ENCODE measurements around the gene HELQ.
A peak's percentile ranks its signal among the peaks of the same experiment; 100 is the strongest.

Gene HELQ

DNA sequence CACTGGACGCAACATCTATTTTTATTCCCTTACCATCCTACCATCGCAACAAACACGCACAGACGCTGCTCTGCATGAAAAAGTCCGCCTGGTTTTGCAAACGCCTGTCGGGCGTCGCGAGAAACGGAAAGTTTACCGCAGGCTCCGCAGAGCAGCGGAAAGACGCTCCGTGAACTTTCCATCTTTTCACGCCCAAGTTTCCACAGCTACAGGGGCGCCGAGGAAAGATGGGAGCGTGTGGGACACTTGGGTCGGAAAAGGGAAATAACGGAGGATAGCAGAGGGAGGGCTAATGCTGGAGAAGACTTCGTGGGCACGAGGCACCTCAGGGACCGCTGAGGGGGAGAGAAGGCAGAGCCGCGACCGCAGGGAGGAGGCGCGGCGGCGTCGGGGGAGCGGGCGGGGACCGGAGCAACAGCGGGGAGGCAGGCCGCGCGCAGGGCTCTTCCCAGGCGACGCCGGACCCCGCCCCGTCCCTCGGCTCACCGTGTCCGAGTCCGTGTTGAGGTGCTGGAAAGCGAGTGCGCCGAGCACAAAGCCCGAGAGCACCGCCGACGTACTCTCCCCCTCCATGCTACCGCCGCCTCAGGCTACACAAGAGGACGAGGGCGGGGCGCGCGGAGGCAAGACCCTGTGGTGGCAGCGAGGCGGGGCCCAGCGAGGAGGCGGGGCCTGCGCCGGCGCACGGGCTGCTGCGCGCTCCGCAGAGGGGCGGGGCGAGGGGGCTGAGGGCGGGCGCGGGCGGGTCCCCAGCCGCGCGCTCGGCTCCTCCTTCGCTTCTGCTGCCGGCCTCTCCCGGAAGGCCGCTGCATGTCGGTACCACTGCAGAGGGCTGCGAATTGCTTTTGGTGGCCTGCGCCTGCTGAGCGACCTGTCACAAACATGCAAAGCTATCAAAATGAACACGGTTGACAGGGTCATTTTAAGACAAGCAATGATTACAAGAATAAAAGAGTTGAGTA, 29.2 kb upstream of the HELQ start, which contains the start of gene ABRAXAS1:
Gene ABRAXAS1, minus strand, starts transcription at position 601 of the 962 bp plus-strand sequence. Its CDS starts 28 bp downstream, at position 573.
- no peaks in the 10 kb centered on the region for H3K27me3 ChIP-seq (replicated peaks; ENCODE audit: control insufficient read depth, insufficient read depth, low read length)
- H3K36me3 ChIP-seq (ENCODE audit: control insufficient read depth, insufficient read depth, low read length), result no peaks in the 10 kb centered on the region
- TF ChIP-seq, protein P1, sequence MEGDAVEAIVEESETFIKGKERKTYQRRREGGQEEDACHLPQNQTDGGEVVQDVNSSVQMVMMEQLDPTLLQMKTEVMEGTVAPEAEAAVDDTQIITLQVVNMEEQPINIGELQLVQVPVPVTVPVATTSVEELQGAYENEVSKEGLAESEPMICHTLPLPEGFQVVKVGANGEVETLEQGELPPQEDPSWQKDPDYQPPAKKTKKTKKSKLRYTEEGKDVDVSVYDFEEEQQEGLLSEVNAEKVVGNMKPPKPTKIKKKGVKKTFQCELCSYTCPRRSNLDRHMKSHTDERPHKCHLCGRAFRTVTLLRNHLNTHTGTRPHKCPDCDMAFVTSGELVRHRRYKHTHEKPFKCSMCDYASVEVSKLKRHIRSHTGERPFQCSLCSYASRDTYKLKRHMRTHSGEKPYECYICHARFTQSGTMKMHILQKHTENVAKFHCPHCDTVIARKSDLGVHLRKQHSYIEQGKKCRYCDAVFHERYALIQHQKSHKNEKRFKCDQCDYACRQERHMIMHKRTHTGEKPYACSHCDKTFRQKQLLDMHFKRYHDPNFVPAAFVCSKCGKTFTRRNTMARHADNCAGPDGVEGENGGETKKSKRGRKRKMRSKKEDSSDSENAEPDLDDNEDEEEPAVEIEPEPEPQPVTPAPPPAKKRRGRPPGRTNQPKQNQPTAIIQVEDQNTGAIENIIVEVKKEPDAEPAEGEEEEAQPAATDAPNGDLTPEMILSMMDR (IDR thresholded peaks at IDR 0.05; ENCODE audit: insufficient read depth, low read length, poor library complexity, severe bottlenecking), result no peak
- DNase-seq (ENCODE audit: extremely low read depth, insufficient read length), result peak; percentile 94
- H3K4me3 ChIP-seq (replicated peaks; ENCODE audit: low read depth, low read length), result peak within 1 kb of the TSS; percentile 77

DNA sequence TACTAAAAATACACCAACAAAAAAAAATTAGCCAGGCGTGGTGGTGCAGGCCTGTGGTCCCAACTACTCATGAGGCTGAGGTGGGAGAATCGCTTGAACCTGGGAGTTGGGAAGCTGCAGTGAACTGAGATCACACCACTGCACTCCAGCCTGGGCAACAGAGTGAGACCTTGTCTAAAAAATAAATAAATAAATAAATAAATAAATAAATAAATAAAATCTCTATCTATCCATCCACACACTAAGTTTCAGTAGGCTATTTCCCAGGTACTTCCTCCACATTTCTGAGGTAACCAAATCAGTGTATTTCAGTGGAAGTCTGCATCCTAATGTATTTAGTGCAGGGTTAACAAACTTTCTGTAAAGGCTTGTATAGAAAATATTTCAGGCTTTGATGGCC, 18.3 kb upstream of the HELQ start:
- Histone ChIP-seq H3K4me3 (replicated peaks; ENCODE audit: low read depth, low read length) (no peak overlapping the region), H3K36me3 (ENCODE audit: control insufficient read depth, insufficient read depth, low read length) (no peaks in the 10 kb centered on the region), H3K27me3 (replicated peaks; ENCODE audit: control insufficient read depth, insufficient read depth, low read length) (no peaks in the 10 kb centered on the region)

DNA sequence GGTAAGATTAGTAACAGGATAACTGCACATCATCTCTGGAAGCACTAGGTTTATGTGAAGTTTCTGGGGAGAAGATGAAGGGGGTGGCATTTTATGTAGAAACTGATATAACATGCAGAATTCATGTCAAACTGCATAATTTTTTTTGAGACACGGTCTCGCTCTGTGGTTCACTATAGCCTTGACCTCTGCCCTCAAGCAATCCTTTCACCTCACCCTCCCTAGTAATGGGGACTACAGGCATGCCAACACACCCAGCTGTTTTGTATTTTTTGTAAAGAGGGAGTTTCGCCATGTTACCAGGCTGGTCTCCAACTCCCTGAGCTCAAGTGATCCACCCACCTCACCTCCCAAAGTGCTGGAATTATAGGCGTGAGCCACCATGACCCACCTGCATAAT, 17.8 kb upstream of the HELQ start:
- Histone ChIP-seq H3K27me3 (replicated peaks; ENCODE audit: control insufficient read depth, insufficient read depth, low read length) (no peaks in the 10 kb centered on the region), H3K4me3 (replicated peaks; ENCODE audit: low read depth, low read length) (no peak overlapping the region), H3K36me3 (ENCODE audit: control insufficient read depth, insufficient read depth, low read length) (no peaks in the 10 kb centered on the region)
- no peak for DNase-seq (ENCODE audit: extremely low read depth, insufficient read length)
- TF ChIP-seq, protein P1 (IDR thresholded peaks at IDR 0.05; ENCODE audit: insufficient read depth, low read length, poor library complexity, severe bottlenecking), result no peak

More for the DNA sequence above, 18.3 kb upstream of the HELQ start:
- TF ChIP-seq, protein P1 (IDR thresholded peaks at IDR 0.05; ENCODE audit: insufficient read depth, low read length, poor library complexity, severe bottlenecking), result no peak
- no peak for DNase-seq (ENCODE audit: extremely low read depth, insufficient read length)

DNA sequence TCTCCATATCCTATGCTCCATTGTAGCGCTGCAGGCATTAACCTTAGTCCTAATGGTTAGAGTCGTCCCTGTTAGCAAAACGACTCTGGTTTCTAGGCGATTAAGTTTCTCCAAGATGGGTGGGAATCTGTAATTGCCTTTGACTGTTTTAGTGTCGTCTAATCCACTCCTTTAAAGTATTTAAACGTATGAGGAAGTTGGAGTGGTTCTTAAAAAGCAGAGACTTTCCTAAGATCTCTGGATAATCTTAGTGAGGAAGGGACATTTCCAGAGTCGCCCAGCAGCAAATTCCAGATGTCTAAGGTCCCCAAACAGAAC, 520 bp upstream of the HELQ start:
- TF ChIP-seq, protein P1 (IDR thresholded peaks at IDR 0.05; ENCODE audit: insufficient read depth, low read length, poor library complexity, severe bottlenecking), result no peak
- Histone ChIP-seq H3K27me3 (replicated peaks; ENCODE audit: control insufficient read depth, insufficient read depth, low read length) (no peaks in the 10 kb centered on the region), H3K36me3 (ENCODE audit: control insufficient read depth, insufficient read depth, low read length) (no peaks in the 10 kb centered on the region; the same call in none of the 2 replicates), H3K4me3 (replicated peaks; ENCODE audit: low read depth, low read length) (peak overlapping the region; percentile 84)
- no peak for DNase-seq (ENCODE audit: extremely low read depth, insufficient read length)

DNA sequence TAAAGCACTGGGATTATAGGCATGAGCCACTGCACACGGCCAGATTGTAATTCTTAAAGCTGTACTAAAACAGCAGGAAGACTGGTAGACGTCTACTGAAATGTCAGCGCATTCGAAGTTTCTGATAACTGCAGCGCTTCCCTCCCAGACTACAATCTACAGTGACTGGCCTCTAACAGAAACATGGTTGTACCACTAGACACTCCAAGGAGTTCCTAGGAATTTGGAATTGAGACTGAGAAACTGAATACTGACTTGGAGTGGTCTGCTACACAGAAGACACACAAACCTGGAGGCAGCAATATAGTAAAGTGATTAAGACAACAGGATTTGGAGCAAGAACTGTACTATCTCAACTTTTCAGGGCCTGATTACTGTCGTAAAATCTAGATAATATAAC, 937 bp downstream of the HELQ start:
- no peak for DNase-seq (ENCODE audit: extremely low read depth, insufficient read length)
- H3K36me3 ChIP-seq (ENCODE audit: control insufficient read depth, insufficient read depth, low read length), result no peaks in the 10 kb centered on the region; the same call in none of the 2 replicates
- H3K27me3 ChIP-seq (replicated peaks; ENCODE audit: control insufficient read depth, insufficient read depth, low read length), result no peaks in the 10 kb centered on the region
- peak overlapping the region; percentile 84 for H3K4me3 ChIP-seq (replicated peaks; ENCODE audit: low read depth, low read length)
- TF ChIP-seq, protein P1 (IDR thresholded peaks at IDR 0.05; ENCODE audit: insufficient read depth, low read length, poor library complexity, severe bottlenecking), result no peak

All from GM06990 (cell line).